ENCODE data around the gene PDE1A. TPM values are rescaled to one million over a fixed set of nuclear protein-coding genes. Genes with fewer than 3 reads are reported as not detected.

PDE1A gene
- polyA plus RNA-seq, 3 donors: 19.8 to 22.5 (median 20.1) TPM

GRCh38 chr2:182134201-182134600 lies 292.6 kb downstream of the PDE1A start:
- DNase-seq: no peak

DNA sequence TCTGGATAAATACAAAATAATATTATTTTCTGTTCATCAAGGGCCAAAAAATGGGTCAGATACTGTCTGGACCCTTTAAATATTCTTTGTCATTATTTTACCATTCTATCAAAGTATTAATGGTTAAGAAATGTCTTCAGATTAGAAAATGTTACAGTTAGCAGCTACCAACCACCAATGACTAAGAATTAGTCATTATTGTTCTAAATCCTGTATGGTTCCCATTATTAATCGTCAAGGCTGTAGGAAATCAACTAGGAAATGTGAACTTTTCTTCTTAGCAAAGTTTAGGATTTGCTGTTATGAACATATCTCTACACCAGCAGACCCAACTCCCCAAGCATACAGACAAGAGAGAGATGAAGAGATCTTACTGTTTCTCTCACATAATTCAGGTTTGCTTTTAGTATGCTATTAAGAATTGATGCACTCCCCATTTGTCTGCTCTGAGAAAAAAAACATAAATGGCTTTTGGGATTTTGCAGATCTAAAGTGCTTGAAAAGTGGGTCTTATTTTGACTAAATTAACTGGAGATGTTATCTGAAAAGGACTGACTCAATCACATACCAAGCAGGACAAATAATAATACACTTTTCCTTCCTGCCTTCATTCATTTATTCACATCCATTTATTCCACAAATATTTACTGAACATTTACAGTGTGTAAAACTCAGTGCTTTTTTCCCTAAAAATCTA lies 293.5 kb downstream of the PDE1A start:
- DNase-seq: no peak

DNA sequence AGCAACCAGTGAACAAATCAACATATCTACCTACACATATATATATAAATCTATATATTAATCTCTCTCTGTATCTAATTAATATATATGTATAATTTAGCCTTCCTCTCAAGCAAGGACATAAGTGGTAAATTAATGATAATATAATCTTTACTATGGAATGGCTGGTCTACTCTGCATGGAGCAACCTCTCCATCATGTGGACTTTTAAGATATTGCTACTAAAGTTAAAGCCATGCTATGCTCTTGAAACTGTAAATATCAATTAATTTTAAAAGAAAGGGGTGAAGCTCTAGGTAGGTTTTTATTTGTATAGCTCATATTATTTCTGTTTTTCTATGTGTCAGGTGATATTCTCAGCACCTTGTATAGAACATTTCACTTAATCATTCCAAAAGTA lies 294.2 kb downstream of the PDE1A start:
- no peak for DNase-seq

GRCh38 chr2:182128821-182129707 lies 297.8 kb downstream of the PDE1A start:
- DNase-seq: peak; percentile 27

GRCh38 chr2:182117196-182117595 lies 309.6 kb downstream of the PDE1A start:
- DNase-seq: no peak

- DNase-seq: no peak
Measured at GRCh38 chr2:182116774-182117173, 310.1 kb downstream of the PDE1A start.

DNA sequence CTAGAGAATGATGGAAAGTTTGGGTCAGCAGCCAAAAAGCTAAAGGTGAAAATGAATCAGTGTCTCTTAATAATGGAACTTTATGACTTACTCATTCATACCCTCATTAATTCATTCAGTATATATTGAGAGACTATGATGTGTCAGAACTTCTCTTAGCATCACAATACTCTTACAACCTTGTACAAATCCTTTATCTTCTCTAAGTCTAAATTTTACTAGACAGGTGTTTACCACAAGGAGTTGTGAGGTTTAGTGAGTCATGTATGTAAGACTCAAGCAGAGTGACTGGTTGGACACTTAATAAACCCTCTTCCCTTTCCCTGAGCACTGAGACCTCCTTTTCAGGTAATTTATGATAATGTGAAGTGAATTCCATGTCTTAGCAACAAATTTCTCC lies 311.6 kb downstream of the PDE1A start:
- DNase-seq: no peak

- DNase-seq: no peak
Measured at GRCh38 chr2:182113334-182113733, 313.5 kb downstream of the PDE1A start.

- no peak for DNase-seq
Measured at GRCh38 chr2:182110347-182110746, 316.5 kb downstream of the PDE1A start.

DNA sequence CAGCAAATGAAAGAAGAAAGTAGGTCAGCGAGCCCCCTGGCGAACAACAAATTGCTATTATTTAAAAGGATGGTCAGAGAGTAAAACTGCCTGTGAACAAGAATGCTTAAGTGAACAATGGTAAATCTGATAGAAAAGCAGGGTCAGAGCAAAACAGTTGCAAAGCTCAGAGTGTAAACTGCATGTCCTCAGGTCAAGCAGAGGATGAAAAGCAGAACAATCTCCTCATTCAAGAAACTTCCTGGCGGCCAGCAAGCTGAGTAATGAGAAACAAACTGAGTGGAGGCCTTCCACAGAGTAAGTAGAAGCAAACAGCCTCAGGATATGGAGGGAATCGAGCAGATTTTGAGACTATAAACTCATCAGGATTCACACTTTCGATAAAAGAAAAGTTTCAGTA lies 323.3 kb downstream of the PDE1A start:
- DNase-seq: no peak

- no peak for DNase-seq
Measured at GRCh38 chr2:182101263-182101662, 325.6 kb downstream of the PDE1A start.

GRCh38 chr2:182098648-182099047 lies 328.2 kb downstream of the PDE1A start:
- no peak for DNase-seq

DNA sequence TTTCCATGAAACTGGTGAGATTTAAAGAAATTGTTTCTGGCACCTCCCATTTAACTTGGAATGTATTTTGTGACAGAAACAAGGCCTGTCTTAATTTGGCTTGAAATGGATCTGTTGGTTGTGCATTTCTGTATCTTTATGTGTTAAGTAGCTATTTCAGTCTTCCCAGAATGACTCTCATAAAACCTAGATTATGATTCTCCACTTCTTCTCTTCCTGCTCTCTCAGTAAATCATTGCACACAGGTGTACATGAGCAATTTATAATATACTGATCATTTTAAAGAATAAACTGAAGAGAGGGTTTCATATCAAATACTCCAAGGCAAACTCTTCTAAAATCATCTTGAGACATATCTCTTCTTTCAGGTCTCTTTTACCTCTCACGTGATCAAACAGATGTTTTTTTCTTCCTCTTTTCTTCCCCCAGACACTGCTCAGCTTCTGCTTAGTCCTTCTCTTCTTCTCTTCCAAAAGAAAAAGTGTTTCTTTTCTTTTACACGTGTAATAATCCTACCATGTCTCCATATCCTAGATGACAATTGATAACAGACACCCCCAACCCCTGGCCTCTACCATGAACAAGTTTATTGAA lies 329.2 kb downstream of the PDE1A start:
- no peak for DNase-seq

DNA sequence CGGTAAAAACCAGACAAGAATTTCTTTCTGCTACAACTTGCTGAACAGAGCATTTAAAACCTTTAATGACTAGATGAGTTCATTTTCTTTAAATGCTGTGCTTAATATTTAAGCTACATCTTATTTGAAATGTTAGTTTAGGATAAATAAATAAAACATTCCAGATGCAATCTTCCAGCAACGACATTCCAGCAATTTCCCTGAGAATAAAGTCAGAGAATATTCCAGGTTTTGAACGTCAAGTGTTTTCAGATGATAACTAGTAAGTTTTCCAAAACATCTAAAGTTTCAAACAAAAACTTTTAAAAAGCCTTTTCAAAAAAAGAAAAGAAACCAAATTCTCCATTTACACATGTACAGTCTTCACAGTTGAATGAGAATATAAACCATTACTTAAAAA lies 336.4 kb downstream of the PDE1A start:
- no peak for DNase-seq
